GM18517 (cell line): ENCODE results near the gene SLC26A1.
"Not testable (repeated sequence)": the region's sequence is repeated elsewhere in the genome, so short reads cannot be mapped to it uniquely, and the experiment has no call there.

Source experiments
- ATAC-seq: cut with Tn5 transposase; IDR thresholded peaks from one replicate; pipeline ENCODE4 v1.9.1; 2021; ENCODE audit warnings: mild to moderate bottlenecking, moderate library complexity; ENCODE audit not compliant: unreplicated experiment

The SLC26A1 gene

DNA sequence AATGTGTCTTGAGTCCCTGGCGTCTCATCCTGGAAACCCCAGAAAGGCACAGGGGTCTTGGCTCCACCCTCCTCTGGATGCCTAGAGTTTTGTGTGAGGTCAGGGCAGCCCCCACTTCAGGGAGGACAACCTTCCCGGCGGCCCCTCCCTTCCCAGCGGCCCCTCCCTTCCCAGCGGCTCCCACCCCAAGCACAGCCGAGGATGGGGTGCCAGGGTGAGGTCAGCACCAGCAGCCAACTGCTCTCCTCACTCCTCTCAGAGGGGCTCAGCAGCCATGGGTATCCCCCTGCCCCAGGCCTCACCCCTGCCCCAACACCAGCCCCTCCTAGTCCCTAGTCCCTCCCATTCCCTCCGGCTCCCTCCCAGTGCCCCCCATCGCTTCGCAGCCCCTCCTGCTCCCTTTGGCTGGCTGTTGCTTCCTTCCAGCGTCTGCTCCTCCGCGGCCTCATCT, 37.2 kb downstream of the SLC26A1 start:
- no peak for ATAC-seq

DNA sequence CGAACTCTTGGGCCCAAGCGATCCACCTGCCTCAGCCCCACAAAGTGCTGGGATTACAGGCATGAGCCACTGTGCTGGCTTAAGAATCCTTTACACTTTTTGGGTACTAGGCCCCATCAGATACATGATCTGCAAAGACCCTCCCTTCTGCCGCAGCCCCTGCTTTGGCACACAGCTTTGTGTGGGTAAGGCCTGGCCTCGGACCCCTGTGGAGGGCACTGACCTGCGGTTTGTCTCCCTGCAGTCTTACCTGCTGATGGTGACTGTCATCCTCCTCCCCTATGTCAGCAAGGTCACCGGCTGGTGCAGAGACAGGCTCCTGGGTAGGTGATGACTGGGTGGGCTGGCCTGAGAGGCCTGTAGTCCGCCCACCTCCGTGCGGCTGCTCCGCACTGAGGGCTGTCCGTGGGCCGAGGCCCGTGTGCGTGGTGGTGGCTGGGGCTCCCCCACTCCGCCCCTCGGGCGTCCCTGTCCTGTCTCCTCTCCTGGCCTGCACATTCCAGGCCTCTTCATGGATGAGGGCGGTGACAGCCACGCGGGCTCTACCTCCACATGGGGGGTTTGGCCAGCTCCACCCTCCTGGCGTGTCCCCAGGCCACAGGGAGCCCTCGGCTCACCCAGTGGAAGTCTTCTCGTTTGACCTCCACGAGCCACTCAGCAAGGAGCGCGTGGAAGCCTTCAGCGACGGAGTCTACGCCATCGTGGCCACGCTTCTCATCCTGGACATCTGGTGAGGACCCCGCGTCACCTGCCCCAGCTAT, 37.9 kb downstream of the SLC26A1 start:
- no peak for ATAC-seq

DNA sequence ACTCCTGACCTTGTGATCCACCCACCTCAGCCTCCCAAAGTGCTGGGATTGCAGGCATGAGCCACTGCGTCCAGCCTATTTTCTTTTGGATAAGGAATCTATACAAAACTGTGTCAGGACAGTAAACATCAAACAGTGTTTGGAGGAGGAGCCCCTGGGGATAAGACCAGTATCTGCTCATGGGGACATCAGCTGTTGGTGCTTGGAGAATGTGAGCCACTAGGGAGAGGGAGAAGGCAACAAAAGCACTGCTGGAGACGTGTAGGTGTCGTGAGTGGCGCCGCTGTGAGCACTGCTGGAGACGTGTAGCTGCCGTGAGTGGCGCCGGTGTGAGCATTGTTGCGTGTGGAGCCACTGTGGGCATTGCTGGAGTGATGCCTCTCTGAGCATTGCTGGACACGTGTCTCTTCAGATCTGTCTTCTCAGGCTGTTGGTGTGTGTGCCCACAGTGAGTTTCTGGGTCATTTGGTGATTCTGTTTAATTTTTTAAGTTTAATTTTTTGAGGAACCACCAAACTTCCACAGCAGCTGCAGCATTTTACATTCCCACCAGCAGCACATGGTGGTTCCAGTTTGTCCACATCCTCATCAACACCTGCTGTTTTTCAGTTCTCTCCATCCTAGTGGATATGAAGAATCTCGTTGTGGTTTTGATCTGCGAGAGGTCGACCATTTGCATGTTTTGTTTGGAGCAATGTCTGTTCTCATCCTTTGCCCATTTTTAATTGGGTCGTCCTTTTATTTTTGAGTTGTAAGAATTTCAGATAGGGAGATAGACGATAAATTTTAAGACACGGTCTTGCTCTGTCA, 38.8 kb downstream of the SLC26A1 start:
- no peak for ATAC-seq

DNA sequence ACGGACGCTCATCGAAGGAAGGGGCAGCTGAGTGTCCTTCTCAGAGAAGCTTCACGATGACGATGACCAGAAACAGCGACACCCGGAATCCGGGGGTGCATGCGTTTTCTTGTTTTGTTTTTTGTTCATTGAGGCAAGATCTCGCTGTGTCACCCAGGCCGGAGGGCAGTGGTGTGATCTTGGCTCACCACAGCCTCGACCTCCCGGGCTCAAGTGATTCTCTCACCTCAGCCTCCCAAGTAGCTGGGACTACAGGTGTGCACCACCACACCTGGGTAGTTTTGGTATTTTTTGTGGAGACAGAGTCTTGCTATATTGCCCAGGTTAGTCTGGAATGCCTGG, 39.7 kb downstream of the SLC26A1 start:
- no peak for ATAC-seq

DNA sequence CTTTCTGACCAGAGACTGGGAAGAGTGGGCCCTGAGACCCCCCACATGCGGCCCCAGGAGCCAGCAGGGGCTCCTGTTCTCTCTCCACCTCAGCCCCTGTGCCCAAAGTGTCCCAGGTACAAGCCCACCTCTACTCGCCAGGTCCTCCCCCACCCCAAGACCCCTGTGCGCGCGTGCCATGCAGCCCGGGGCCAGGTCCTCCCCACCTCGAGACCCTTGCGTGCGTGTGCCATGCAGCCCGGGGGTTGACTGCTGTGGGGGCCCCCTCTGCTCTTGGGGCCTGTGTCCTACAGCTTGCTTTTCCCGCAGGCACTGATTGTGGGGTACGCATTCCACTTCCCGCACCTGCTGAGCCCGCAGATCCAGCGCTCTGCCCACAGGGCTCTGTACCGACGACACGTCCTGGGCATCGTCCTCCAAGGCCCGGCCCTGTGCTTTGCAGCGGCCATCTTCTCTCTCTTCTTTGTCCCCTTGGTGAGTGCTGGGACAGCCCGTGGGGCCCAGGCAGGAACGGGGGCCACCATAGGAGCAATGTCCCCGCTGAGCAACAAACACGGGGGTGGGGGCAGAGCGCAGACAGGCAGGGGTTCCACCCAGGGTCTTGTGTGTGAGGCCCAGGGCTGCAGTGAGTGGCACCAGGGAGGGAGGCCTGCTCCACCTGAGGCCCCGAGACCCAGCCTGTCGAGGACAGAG, 40.2 kb downstream of the SLC26A1 start:
- no peak for ATAC-seq

DNA sequence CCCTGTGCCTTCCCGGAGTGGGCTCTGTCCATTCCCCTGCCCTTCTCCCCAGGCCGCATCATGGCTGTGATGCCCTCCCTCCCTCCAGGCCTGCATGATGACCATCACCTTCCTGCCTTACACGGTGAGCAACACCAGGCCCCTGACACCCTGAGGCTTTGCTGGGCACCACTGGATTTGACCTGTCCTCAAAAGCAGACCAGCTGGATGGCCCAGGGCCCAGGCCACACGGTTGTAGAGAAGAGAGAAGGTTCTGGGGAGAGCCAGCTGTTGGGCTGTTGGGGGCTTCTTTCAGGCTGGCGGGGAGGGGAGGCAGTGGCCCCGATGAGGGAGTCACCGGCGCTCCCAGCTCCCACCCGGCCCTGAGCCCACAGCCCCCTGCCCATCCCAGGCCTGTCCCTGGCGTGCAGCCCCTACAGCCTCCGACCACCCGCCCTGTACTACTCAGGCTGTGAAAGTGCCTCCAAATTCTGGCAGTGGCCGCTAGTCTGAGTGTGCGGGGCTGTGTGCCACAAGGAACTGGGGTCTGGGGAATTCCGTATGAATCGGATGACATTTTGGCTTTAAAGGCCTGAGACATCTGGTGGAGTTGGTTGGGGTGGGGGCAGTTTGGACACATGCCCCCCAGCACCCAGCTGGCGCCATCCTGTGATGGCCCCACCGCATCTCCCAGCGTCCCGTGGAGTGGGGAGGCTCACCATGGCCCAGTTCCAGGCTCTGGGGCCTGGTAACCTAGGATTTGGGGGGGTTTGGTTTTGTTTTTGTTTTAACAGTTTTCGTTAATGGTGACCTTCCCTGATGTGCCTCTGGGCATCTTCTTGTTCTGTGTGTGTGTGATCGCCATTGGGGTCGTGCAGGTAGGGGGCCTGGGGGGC, 41.4 kb downstream of the SLC26A1 start:
- no peak for ATAC-seq

DNA sequence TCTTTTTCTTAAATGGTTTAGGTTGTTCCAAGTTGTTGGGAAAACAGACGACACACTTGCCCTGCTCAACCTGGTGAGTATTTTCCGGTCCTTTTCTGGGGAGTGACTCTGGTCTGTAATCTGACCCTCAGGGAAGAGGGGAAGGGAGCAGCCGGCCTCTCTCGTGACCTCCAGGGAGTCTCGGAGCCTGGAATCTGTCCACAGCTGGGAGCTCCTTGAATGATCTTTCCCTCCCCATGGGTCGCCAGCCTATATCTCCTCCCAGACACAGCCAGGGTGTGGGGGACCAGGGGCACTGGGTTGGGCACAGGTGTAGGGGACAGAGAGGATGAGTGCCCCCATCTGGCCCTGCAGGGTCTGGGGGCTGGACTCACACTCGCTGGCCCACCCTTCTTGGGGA, 42.0 kb downstream of the SLC26A1 start:
- no peak for ATAC-seq

DNA sequence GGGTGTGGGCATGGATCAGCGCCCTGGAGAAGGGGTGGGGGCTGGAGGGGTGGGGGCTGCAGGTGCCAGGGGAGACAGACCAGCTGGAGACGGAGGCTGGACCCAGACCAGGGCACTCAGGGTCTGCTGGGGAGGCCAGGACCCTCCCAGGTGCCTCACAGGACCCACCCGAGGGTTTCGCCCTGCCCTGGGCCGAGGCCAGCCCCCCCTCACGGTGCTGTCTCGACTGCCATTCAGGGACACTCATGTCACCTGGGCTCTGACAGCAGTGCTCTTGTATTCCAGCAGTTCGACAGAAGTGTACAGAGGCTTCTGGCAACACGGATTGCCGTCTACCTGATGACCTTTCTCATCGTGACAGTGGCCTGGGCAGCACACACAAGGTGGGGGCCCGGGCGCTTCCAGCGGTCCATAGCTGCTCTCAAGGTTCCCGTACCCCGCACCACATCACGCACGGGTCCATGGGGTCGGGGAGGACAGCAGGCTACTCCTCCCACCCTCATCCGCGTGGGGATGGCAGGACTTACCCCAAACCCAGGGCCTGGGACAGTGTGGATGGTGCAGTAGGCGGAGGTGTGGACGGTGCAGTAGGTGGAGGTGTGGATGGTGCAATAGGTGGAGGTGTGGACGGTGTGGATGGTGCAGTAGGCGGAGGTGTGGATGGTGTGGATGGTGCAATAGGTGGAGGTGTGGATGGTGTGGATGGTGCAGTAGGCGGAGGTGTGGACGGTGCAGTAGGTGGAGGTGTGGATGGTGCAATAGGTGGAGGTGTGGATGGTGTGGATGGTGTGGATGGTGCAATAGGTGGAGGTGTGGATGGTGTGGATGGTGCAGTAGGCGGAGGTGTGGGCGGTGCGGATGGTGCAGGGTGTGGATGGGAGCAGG, 42.8 kb downstream of the SLC26A1 start:
- ATAC-seq: no peak

DNA sequence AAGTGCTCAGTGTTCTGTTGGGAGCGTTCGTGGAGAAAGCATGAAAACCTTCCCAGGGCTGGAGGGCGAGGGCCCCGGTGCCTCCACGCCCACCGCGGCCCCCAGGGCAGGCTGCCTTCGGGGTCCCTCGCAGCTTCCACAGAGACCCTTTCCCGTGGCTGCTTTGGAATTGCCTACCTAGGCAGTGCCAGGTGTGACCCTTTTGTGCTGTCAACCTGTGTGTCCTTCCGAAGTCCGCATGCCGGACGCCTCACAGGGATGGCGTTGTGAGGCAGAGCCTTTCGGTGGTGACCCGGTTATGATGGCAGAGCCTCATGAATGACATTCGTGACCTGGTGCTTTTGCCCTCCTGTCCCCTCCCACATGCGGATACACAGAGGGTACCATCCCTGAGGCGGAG, 43.5 kb downstream of the SLC26A1 start:
- no peak for ATAC-seq

DNA sequence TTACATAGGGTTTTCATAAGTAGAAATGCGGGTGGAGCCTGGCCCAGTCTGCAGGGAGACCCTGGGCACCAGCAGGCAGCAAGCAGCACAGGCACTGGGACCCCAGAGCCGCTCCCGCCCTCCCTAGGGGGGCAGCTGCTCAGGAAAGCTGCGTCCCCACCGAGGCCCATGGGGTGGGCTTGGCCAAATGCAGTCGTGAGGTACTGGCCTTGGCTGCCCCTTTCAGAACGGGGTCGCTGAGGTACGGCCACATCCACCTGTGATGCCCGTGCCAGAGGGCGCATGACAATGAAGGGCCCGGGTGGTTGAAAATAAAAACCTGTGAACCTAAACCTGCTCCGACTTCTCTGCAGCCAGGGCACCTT, 44.3 kb downstream of the SLC26A1 start:
- ATAC-seq: no peak

DNA sequence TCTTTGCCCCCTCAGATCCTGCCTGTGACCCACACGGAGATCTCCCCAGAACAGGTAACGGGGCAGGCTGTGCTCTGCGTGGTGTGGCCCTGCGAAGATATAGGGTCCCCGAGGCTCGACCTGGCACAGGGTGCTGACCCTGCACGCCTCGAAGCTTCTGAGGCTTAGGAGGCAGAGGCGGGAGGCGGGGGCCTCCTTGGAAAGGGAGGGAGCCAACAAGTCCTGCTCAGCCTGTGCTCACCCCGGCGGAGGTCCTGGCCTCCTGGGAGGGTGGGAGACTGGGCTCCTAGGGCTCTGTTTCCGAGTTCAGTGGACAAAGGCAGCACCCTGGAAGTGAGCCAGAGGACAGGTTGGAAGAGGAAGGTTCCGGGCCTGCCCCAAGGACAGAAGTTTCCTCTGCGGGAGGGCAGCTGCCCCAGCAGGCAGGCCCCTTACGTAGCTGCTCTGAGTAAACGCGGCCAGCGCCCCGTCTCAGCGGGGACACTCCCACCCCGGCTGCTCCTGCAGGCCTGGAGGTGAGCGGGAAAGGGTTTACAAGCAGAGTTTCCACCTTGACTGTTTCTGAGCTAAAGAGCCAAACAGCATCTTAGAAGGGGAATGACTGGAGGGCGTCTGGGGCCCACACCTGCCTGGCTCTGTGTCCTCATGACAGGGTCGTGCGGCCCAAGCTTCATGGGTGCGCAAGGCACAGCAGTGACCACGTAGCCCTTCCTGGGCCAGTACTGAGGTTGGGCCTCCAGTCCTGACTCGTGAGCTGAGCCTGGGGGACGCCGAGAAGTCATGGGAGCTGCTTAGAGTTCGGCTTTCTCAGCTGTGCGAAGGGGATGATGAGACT, 44.9 kb downstream of the SLC26A1 start:
- no peak for ATAC-seq

DNA sequence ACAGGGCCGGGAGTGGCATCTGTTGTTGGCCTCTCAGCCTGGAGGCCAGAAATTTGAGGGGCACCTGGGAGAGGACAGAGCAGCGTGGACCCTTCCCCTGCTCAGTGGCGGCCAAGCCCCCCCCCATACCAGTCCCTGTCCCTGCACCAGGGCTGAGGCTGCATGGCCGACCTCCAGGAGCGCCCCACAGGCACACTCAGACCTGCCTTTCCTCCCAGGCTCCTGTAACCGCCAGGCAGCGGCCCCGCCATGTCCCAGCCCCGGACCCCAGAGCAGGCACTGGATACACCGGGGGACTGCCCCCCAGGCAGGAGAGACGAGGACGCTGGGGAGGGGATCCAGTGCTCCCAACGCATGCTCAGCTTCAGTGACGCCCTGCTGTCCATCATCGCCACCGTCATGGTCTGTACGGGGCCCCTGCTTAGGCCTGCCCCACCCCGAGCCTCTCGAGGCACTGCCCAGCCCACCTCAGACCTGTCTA, 45.7 kb downstream of the SLC26A1 start:
- no peak for ATAC-seq

DNA sequence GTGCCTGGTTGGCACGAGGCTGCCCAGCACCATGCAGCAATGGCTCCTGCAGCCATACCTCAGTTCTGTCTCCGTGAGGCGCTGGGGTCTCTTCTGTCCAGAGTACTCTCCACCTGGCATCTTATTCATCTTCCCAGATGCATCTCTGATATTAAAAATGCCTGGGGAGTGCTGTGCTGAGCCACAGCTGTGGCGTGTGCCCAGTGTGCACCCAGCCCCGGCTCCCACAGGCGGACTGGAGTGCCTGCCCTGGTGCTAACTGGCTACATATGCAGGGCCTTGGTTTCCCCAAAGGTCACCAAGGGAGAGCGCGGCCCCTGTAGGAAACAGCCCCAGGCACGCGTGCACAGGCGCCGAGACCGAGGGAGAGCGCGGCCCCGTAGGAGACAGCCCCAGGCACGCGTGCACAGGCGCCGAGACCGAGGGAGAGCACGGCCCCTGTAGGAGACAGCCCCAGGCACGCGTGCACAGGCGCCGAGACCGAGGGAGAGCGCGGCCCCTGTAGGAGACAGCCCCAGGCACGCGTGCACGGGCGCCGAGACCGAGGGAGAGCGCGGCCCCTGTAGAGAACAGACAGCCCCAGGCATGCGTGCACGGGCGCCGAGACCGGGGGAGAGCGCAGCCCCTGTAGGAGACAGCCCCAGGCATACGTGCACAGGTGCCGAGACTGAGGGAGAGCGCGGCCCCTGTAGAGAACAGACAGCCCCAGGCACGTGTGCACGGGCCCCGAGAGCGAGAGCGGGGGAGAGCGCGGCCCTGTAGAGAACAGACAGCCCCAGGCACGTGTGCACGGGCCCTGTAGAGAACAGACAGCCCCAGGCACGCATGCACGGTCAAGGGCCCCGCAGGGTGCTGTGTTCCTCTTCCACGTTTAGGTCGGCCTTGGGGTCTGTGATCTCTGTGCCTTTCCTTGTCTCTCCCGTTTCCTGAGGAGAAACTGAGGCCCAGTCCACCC, 46.4 kb downstream of the SLC26A1 start:
- ATAC-seq: no peak

DNA sequence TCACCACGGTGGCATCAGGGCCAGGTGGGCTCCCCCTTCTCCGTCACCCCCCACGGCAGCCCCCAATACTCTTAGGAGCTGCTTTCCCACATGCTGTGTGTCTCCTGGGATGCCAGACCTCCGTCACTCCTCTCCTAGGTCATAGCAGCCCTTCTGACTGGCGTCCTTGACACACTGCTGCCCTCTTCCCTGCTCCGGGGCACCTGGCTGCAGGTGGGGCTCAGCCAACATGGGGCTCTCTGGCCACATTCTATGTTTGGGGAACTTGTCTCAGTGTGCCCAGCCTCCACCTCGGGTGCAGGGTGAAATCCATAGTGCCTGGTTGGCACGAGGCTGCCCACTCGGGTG, 47.1 kb downstream of the SLC26A1 start:
- ATAC-seq: no peak

DNA sequence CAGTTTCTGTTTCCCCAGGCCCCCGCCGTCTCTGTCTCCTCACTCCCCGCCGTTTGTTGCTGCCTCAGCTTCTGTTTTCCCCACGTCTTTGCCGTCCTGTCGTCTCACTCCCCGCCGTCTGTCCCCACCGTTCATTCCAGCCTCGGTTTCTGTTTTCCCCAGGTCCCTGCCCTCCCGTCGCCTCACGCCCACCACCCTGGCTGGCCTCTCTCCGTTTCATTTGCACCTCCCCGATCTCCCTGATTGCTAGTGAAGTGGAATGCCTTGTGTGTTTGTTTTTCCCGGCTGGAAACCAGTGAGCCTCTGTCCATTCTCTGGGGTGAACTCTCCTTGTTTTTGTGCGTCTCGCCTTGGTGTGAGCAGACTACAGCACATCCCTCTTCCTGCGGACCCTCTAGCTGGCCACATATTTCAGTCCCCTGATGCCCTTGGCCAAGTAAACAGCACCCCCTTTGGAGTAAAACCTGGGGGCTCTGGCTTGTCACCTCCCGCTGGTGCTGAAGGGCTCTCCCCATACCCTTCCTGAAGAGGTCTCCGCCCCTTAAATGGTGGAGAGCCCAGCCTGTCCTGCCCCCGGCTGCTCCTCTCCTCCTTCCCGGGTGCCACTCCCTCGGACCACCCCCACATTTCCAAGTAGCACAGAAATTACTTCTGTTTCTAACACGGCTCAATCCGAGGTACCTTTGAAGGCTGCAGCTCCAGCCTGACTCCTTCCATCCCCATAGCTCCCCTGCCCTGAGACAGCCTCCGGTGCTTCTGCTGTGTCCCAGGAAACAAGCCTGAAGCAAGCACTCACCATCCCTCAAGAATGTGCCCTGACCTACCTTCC, 47.7 kb downstream of the SLC26A1 start:
- ATAC-seq: no peak

DNA sequence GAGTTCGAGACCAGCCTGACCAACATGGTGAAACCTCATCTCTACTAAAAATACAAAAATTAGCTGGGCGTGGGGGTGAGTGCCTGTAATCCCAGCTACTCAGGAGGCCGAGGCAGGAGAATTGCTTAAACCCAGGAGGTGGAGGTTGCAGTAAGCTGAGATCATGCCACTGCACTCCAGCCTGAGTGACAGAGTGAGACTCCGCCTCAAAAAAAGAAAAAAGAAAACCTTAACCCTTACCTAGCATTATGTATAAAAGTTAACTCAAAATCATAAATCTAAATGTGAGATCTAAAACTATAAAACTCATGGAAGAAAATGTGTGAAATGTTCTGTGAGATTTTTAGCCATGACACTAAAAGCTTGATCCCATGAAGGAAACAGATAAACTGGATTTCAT, 53.7 kb downstream of the SLC26A1 start:
- not testable (repeated sequence) for ATAC-seq
